GM21576 (cell line): ENCODE results near the gene GABRA5.

Experiments used
- ATAC-seq: cut with Tn5 transposase; IDR thresholded peaks from one replicate; pipeline ENCODE4 v1.9.1; 2021; ENCODE audit warnings: mild to moderate bottlenecking, moderate library complexity; ENCODE audit not compliant: unreplicated experiment

The GABRA5 gene

GRCh38 chr15:26921433-26921832 lies 54.6 kb downstream of the GABRA5 start:
- no peak for ATAC-seq

- ATAC-seq: no peak
These were observed 59.2 kb downstream of the GABRA5 start for GRCh38 chr15:26926081-26926480.

GRCh38 chr15:26928051-26928450 lies 61.2 kb downstream of the GABRA5 start:
- ATAC-seq: no peak

GRCh38 chr15:26929588-26929987 lies 62.7 kb downstream of the GABRA5 start:
- ATAC-seq: no peak

- no peak for ATAC-seq
These were observed 68.0 kb downstream of the GABRA5 start for GRCh38 chr15:26934848-26935247.

- no peak for ATAC-seq
These were observed 68.5 kb downstream of the GABRA5 start for GRCh38 chr15:26935322-26935721.

- ATAC-seq: no peak
These were observed 69.6 kb downstream of the GABRA5 start for GRCh38 chr15:26936502-26936901.

GRCh38 chr15:26937134-26937533 lies 70.3 kb downstream of the GABRA5 start:
- ATAC-seq: no peak

- ATAC-seq: no peak
These were observed 72.5 kb downstream of the GABRA5 start for GRCh38 chr15:26939398-26939797.

GRCh38 chr15:26941489-26941888 lies 74.6 kb downstream of the GABRA5 start:
- ATAC-seq: no peak

- no peak for ATAC-seq
These were observed 77.0 kb downstream of the GABRA5 start for GRCh38 chr15:26943866-26944265.

- ATAC-seq: no peak
These were observed 78.2 kb downstream of the GABRA5 start for GRCh38 chr15:26945046-26945445.

GRCh38 chr15:26950001-26950400 lies 83.1 kb downstream of the GABRA5 start:
- no peak for ATAC-seq

GRCh38 chr15:26954403-26954802 lies 87.5 kb downstream of the GABRA5 start:
- ATAC-seq: no peak

- no peak for ATAC-seq
These were observed 100.9 kb downstream of the GABRA5 start for GRCh38 chr15:26967719-26968269.

- ATAC-seq: no peak
These were observed 101.9 kb downstream of the GABRA5 start for GRCh38 chr15:26968806-26969205.

GRCh38 chr15:26970712-26971210 lies 103.9 kb downstream of the GABRA5 start, which contains the start of gene GABRG3:
Gene GABRG3 (plus strand): TSS chr15:26971181.
- no peak for ATAC-seq

GRCh38 chr15:26971271-26972018 lies 104.6 kb downstream of the GABRA5 start:
- ATAC-seq: no peak

GRCh38 chr15:26972636-26973035 lies 105.8 kb downstream of the GABRA5 start:
- ATAC-seq: no peak

GRCh38 chr15:26974120-26974780 lies 107.4 kb downstream of the GABRA5 start:
- ATAC-seq: no peak

GRCh38 chr15:26981492-26981891 lies 114.6 kb downstream of the GABRA5 start:
- ATAC-seq: no peak

- no peak for ATAC-seq
These were observed 117.0 kb downstream of the GABRA5 start for GRCh38 chr15:26983822-26984221.
